SK-N-DZ (cell line): ENCODE measurements around the gene APOD.
"Not testable (repeated sequence)": the region's sequence is repeated elsewhere in the genome, so short reads cannot be mapped to it uniquely, and the experiment has no call there.

Source experiments
- DNase-seq: peaks from one replicate; pipeline ENCODE4 v3.0.0-alpha.2; 2015; ENCODE audit warnings: low spot score

The APOD gene

GRCh38 chr3:195617784-195618659, 34.3 kb upstream of the APOD start:
- DNase-seq = not testable (repeated sequence)

- not testable (repeated sequence) for DNase-seq
These were observed 33.4 kb upstream of the APOD start for GRCh38 chr3:195617134-195617533.

- no peak for DNase-seq
These were observed 32.9 kb upstream of the APOD start for GRCh38 chr3:195616681-195617080.

GRCh38 chr3:195615952-195616537, 32.3 kb upstream of the APOD start:
- DNase-seq = not testable (repeated sequence)

- DNase-seq = not testable (repeated sequence)
These were observed 31.1 kb upstream of the APOD start for GRCh38 chr3:195614672-195615504.

- DNase-seq = no peak
These were observed 29.8 kb upstream of the APOD start for GRCh38 chr3:195613468-195614069.

GRCh38 chr3:195612075-195612800, 28.5 kb upstream of the APOD start:
- DNase-seq = no peak

GRCh38 chr3:195609229-195609628, 25.5 kb upstream of the APOD start:
- DNase-seq = no peak

- DNase-seq = not testable (repeated sequence)
These were observed 18.0 kb upstream of the APOD start for GRCh38 chr3:195601785-195602184.

- DNase-seq = no peak
These were observed 17.6 kb upstream of the APOD start for GRCh38 chr3:195601382-195601781.

- not testable (repeated sequence) for DNase-seq
These were observed 16.2 kb upstream of the APOD start for GRCh38 chr3:195599926-195600325.

GRCh38 chr3:195599516-195599915, 15.8 kb upstream of the APOD start:
- not testable (repeated sequence) for DNase-seq

- no peak for DNase-seq
These were observed 14.1 kb upstream of the APOD start for GRCh38 chr3:195597848-195598247.

- no peak for DNase-seq
These were observed 13.5 kb upstream of the APOD start for GRCh38 chr3:195597229-195597628.

- no peak for DNase-seq
These were observed 13.0 kb upstream of the APOD start for GRCh38 chr3:195596765-195597171.

- no peak for DNase-seq
These were observed 12.2 kb upstream of the APOD start for GRCh38 chr3:195595785-195596531.

GRCh38 chr3:195591852-195592251, 8.1 kb upstream of the APOD start:
- DNase-seq = no peak

- DNase-seq = no peak
These were observed 7.5 kb upstream of the APOD start for GRCh38 chr3:195591220-195591619.

- DNase-seq = not testable (repeated sequence)
These were observed 6.6 kb upstream of the APOD start for GRCh38 chr3:195590381-195590780.

GRCh38 chr3:195589796-195590195, 6.1 kb upstream of the APOD start:
- DNase-seq = not testable (repeated sequence)
